Measurements from ENCODE around the gene NEUROG2. TPM values are rescaled to one million over a fixed set of nuclear protein-coding genes. Genes with fewer than 3 reads are reported as not detected.
A peak's percentile ranks its signal among the peaks of the same experiment; 100 is the strongest.

The NEUROG2 gene
- total RNA-seq, 1 experiment from 2014 or later, result not detected

DNA sequence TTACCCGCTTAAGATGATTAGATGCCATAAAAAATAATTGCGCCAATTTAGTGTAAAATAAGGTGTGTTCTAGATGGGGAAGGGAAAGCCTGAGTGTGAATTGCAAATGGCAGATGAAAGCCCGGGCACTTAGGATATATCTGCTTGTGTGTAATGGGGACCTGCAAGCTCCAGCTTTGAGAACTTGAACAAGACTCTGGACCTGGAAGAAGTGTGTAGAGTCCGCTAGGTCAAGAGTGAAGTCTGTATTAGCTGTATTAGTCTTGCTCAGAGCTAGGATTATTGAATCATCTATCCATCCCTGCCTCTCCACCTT lies 4.2 kb downstream of the NEUROG2 start:
- Histone ChIP-seq H2BK20ac (ENCODE audit: low read depth, low read length, poor library complexity, severe bottlenecking) (no peak overlapping the region), H3K4me2 (ENCODE audit: insufficient read depth, insufficient read length, low read length) (peak overlapping the region; percentile 73), H3K56ac (ENCODE audit: insufficient read length, low read depth, low read length) (no peak overlapping the region), H2BK15ac (ENCODE audit: low read depth, low read length) (no peak overlapping the region), H4K91ac (ENCODE audit: insufficient read length, low read depth, low read length) (no peak overlapping the region), H2AK5ac (ENCODE audit: insufficient read length, low read length) (no peak overlapping the region), H4K5ac (ENCODE audit: insufficient read length, low read depth, low read length) (no peak overlapping the region), H3T11ph (ENCODE audit: low read length) (no peak overlapping the region), H3K27ac (ENCODE audit: insufficient read length, low read depth, low read length) (no peak overlapping the region), H3K79me1 (ENCODE audit: insufficient read depth, low read depth, low read length, poor library complexity, severe bottlenecking) (no peaks in the 10 kb centered on the region), H3K9ac (ENCODE audit: extremely low read depth, insufficient read length, low read length) (no peak overlapping the region), H3K27me3 (ENCODE audit: insufficient read depth, low read length) (peaks cover 85% of the 10 kb centered on the region), H3K9me3 (ENCODE audit: control insufficient read depth, low read depth, low read length) (no peaks in the 10 kb centered on the region), H3K4ac (ENCODE audit: low read depth, low read length) (no peak overlapping the region), H3K23me2 (ENCODE audit: insufficient read length, low read depth, low read length, poor library complexity, severe bottlenecking) (peaks cover 35% of the 10 kb centered on the region), H2BK5ac (ENCODE audit: insufficient read length, low read length) (no peak overlapping the region), H4K20me1 (ENCODE audit: control insufficient read depth, insufficient read depth, insufficient read length) (no peaks in the 10 kb centered on the region), H2AFZ (ENCODE audit: low read length) (no peak overlapping the region), H3K18ac (ENCODE audit: insufficient read length, low read depth, low read length) (no peak overlapping the region), H3K14ac (ENCODE audit: insufficient read depth, low read length) (no peak overlapping the region), H3K23ac (ENCODE audit: insufficient read length, low read depth, low read length) (no peak overlapping the region), H4K8ac (replicated peaks; ENCODE audit: insufficient read length, low read depth, low read length) (no peak overlapping the region), H2BK12ac (ENCODE audit: insufficient read length, low read depth, low read length) (no peak overlapping the region), H2BK120ac (ENCODE audit: low read depth, low read length, poor library complexity, severe bottlenecking) (no peak overlapping the region), H3K79me2 (ENCODE audit: insufficient read depth, low read length) (no peaks in the 10 kb centered on the region), H3K4me1 (ENCODE audit: insufficient read depth, low read length) (0 out of 2 replicates have a peak, but pooled peaks cover 5% of the 10 kb centered on the region)
- no peak for DNase-seq
- Mint-ChIP-seq H3K9me3 (peaks cover 5 to 17% of the 10 kb centered on the region in 2 experiments; a peak in 3 of 5 replicates), H3K27ac (no peak overlapping the region), H3K4me1 (peaks cover 46 to 60% of the 10 kb centered on the region in 2 experiments), H3K27me3 (ENCODE audit: low read depth) (peaks cover 99% of the 10 kb centered on the region), H3K36me3 (ENCODE audit: insufficient read depth in 1 of 3, low read depth in 3 of 3) (peaks cover 0 to 4% (median 0%) of the 10 kb centered on the region in 3 experiments; a peak in 2 of 7 replicates), H3K4me3 (peak overlapping the region in 1 of 2 experiments; percentile 76; a peak in 2 of 5 replicates)
- TF ChIP-seq CTCF (conservative IDR thresholded peaks at IDR 0.05), result no peak
- WGBS (ENCODE audit: extremely low coverage, insufficient read length, low lambda C conversion rate), result no CpG with 5 or more reads among the region's 4 CpGs
